PFSK-1 (cell line): Measurements from ENCODE around the gene TRAPPC14.

Experiments
- FOXP2 ChIP-seq: optimal IDR thresholded peaks from 2 replicates; pipeline ENCODE3; 2011; ENCODE audit warnings: borderline replicate concordance, control low read depth, inconsistent platforms; ENCODE audit not compliant: insufficient read depth; ENCODE audit errors: extremely low read length, extremely low read depth
- POLR2AphosphoS5 ChIP-seq: IDR thresholded peaks from 2 replicates; pipeline ENCODE4 v1.6.1; 2012; ENCODE audit warnings: low read depth, mild to moderate bottlenecking, control low read depth, low read length, moderate library complexity
- REST ChIP-seq, 2 experiments: IDR thresholded peaks; 2 replicates each; pipeline versions ENCODE4 v1.6.1 to v1.8.0; 2011 to 2012; ENCODE audit warnings: low read depth in 2 of 2, low read length in 2 of 2, control low read depth in 1 of 2, inconsistent platforms in 1 of 2, mild to moderate bottlenecking in 1 of 2, moderate library complexity in 1 of 2; ENCODE audit not compliant: insufficient read depth in 1 of 2
- SIN3A ChIP-seq: IDR thresholded peaks from 2 replicates; pipeline ENCODE4 v1.6.1; 2012; ENCODE audit warnings: mild to moderate bottlenecking, low read length, moderate library complexity, borderline replicate concordance; ENCODE audit not compliant: insufficient read depth
- TAF1 ChIP-seq: IDR thresholded peaks from 2 replicates; pipeline ENCODE4 v1.6.1; 2012; ENCODE audit warnings: low read length, control low read depth, borderline replicate concordance; ENCODE audit not compliant: insufficient read depth

Gene TRAPPC14

GRCh38 chr7:100147278-100147677, 11.2 kb downstream of the TRAPPC14 start:
- TF ChIP-seq FOXP2 (no peak), SIN3A (no peak), POLR2AphosphoS5 (no peak), REST (IDR thresholded peaks at IDR 0.05; ENCODE audit: insufficient read depth in 1 of 2, low read depth in 2 of 2, low read length in 2 of 2) (no peak), TAF1 (no peak)

GRCh38 chr7:100142461-100142860, 16.1 kb downstream of the TRAPPC14 start:
- TF ChIP-seq SIN3A (no peak), FOXP2 (no peak), REST (IDR thresholded peaks at IDR 0.05; ENCODE audit: insufficient read depth in 1 of 2, low read depth in 2 of 2, low read length in 2 of 2) (no peak), POLR2AphosphoS5 (no peak), TAF1 (no peak)

- TF ChIP-seq REST (IDR thresholded peaks at IDR 0.05; ENCODE audit: insufficient read depth in 1 of 2, low read depth in 2 of 2, low read length in 2 of 2) (no peak), POLR2AphosphoS5 (no peak), FOXP2 (no peak)
Observed at GRCh38 chr7:100141555-100141949, 17.0 kb downstream of the TRAPPC14 start.

- TF ChIP-seq POLR2AphosphoS5 (no peak), FOXP2 (no peak), REST (IDR thresholded peaks at IDR 0.05; ENCODE audit: insufficient read depth in 1 of 2, low read depth in 2 of 2, low read length in 2 of 2) (no peak), SIN3A (no peak), TAF1 (no peak)
Observed at GRCh38 chr7:100137851-100138760, 20.4 kb downstream of the TRAPPC14 start.
